GM06990 (cell line): ENCODE measurements around the gene TTC31.

ENCODE experiments used
- DNase-seq: peaks from one replicate; pipeline ENCODE4 v3.0.0-alpha.2; 2011; ENCODE audit not compliant: insufficient read length; ENCODE audit errors: extremely low read depth
- H3K27me3 ChIP-seq: replicated peaks from 2 replicates; pipeline ENCODE4 v1.6.0; 2011; ENCODE audit warnings: low read length; ENCODE audit not compliant: control insufficient read depth, insufficient read depth
- H3K36me3 ChIP-seq: 2 replicates; pipeline ENCODE4 v1.5.1; 2011; ENCODE audit warnings: low read length; ENCODE audit not compliant: control insufficient read depth, insufficient read depth
- H3K4me3 ChIP-seq: replicated peaks from 2 replicates; pipeline ENCODE4 v1.5.1; 2011; ENCODE audit warnings: low read depth, mild to moderate bottlenecking, control low read depth, low read length
- CTCF ChIP-seq: IDR thresholded peaks from 2 replicates; pipeline ENCODE4 v1.5.1; 2011; ENCODE audit warnings: low read length, control low read depth, mild to moderate bottlenecking, inconsistent platforms; ENCODE audit not compliant: insufficient read depth, poor library complexity, severe bottlenecking

The TTC31 gene

GRCh38 chr2:74507145-74507925, 24.5 kb downstream of the TTC31 start, which contains the start of gene PCGF1:
TSS of gene PCGF1 (minus strand) at chr2:74507695. CDS start at chr2:74507668, 27 bp downstream.
- peak; percentile 83 for TF ChIP-seq CTCF
- Histone ChIP-seq H3K4me3 (peak within 1 kb of the TSS; percentile 93), H3K36me3 (peaks cover 4% of the 10 kb centered on the region), H3K27me3 (no peaks in the 10 kb centered on the region)
- peak; percentile 99 for DNase-seq

- DNase-seq: no peak
- Histone ChIP-seq H3K4me3 (peak overlapping the region; percentile 93), H3K27me3 (no peaks in the 10 kb centered on the region; the same call in 1 of the 2 replicates), H3K36me3 (peaks cover 4% of the 10 kb centered on the region)
- TF ChIP-seq CTCF: no peak
These were observed 25.1 kb downstream of the TTC31 start for GRCh38 chr2:74507926-74508520.

GRCh38 chr2:74510272-74510671, 27.4 kb downstream of the TTC31 start:
- TF ChIP-seq CTCF: no peak

GRCh38 chr2:74511104-74511989, 28.5 kb downstream of the TTC31 start:
- H3K4me3 ChIP-seq: no peak overlapping the region
- no peak for TF ChIP-seq CTCF
- H3K27me3 ChIP-seq: peaks cover 2% of the 10 kb centered on the region; the same call in 1 of the 2 replicates
- no peak for DNase-seq
- no peaks in the 10 kb centered on the region for H3K36me3 ChIP-seq

More at GRCh38 chr2:74510272-74510671, 27.4 kb downstream of the TTC31 start:
- no peak for DNase-seq
- no peak overlapping the region for H3K4me3 ChIP-seq
- H3K36me3 ChIP-seq: peaks cover 4% of the 10 kb centered on the region
- peaks cover 2% of the 10 kb centered on the region; the same call in 1 of the 2 replicates for H3K27me3 ChIP-seq

GRCh38 chr2:74512744-74513604, 30.1 kb downstream of the TTC31 start:
- peaks cover 2% of the 10 kb centered on the region; the same call in 1 of the 2 replicates for H3K27me3 ChIP-seq
- H3K4me3 ChIP-seq: no peak overlapping the region
- no peak for TF ChIP-seq CTCF
- no peak for DNase-seq
- H3K36me3 ChIP-seq: no peaks in the 10 kb centered on the region
